Measurements from ENCODE around the gene FOXJ3.
A peak's percentile ranks its signal among the peaks of the same experiment; 100 is the strongest.

FOXJ3 gene

GRCh38 chr1:42165511-42166210, 169.4 kb downstream of the FOXJ3 start (continued):
- TF ChIP-seq GLIS2 (tag by site-specific recombination; IDR thresholded peaks at IDR 0.05) (peak; percentile 23; the same call in 1 of the 2 replicates), ZNF423 (tag by site-specific recombination; IDR thresholded peaks at IDR 0.05) (no peak), ZNF239 (tag by site-specific recombination; IDR thresholded peaks at IDR 0.05) (no peak), ZNF426 (tag by site-specific recombination; IDR thresholded peaks at IDR 0.05) (no peak), ZBTB10 (tag by site-specific recombination; IDR thresholded peaks at IDR 0.05) (peak; percentile 81), PRDM10 (tag by site-specific recombination; IDR thresholded peaks at IDR 0.05) (peak; percentile 47; the same call in 1 of the 2 replicates), REST (tag by site-specific recombination; IDR thresholded peaks at IDR 0.05) (no peak), ZNF155 (tag by site-specific recombination; IDR thresholded peaks at IDR 0.05) (no peak), ZNF837 (tag by site-specific recombination; IDR thresholded peaks at IDR 0.05) (no peak), TCF7L2 (IDR thresholded peaks at IDR 0.05; ENCODE audit: borderline replicate concordance, low read depth, low read length) (no peak), ZNF830 (tag by site-specific recombination; IDR thresholded peaks at IDR 0.05; ENCODE audit: low read depth) (no peak), ZNF324 (tag by site-specific recombination; IDR thresholded peaks at IDR 0.05) (no peak), GLIS1 (tag by site-specific recombination; IDR thresholded peaks at IDR 0.05) (peak; percentile 85), KLF7 (tag by site-specific recombination; IDR thresholded peaks at IDR 0.05; ENCODE audit: borderline replicate concordance) (0 out of 2 replicates have a peak, but pooled peaks have one; percentile 41), ZBTB20 (tag by site-specific recombination; IDR thresholded peaks at IDR 0.05) (peak; percentile 52), ZNF654 (tag by site-specific recombination; IDR thresholded peaks at IDR 0.05; ENCODE audit: low read depth) (no peak), HOXC10 (CRISPR knock-in tag; IDR thresholded peaks at IDR 0.05) (no peak), ZNF138 (tag by site-specific recombination; IDR thresholded peaks at IDR 0.05; ENCODE audit: borderline replicate concordance) (no peak), KLF10 (tag by site-specific recombination; IDR thresholded peaks at IDR 0.05) (peak; percentile 51; the same call in 1 of the 2 replicates), ZFP37 (tag by site-specific recombination; IDR thresholded peaks at IDR 0.05) (no peak), SP2 (tag by site-specific recombination; IDR thresholded peaks at IDR 0.05) (peak; percentile 18), ZNF600 (tag by site-specific recombination; IDR thresholded peaks at IDR 0.05) (peak; percentile 91), REPIN1 (tag by site-specific recombination; IDR thresholded peaks at IDR 0.05; ENCODE audit: low read depth) (no peak), ZSCAN30 (tag by site-specific recombination; IDR thresholded peaks at IDR 0.05) (no peak), ZSCAN16 (tag by site-specific recombination; IDR thresholded peaks at IDR 0.05) (no peak), ZNF140 (tag by site-specific recombination; IDR thresholded peaks at IDR 0.05) (no peak), TSHZ1 (tag by site-specific recombination; IDR thresholded peaks at IDR 0.05; ENCODE audit: borderline replicate concordance) (no peak)

All from HEK293 (cell line).